ENCODE data around the gene VTCN1.
"Not testable (repeated sequence)": the region's sequence is repeated elsewhere in the genome, so short reads cannot be mapped to it uniquely, and the experiment has no call there.

The VTCN1 gene

DNA sequence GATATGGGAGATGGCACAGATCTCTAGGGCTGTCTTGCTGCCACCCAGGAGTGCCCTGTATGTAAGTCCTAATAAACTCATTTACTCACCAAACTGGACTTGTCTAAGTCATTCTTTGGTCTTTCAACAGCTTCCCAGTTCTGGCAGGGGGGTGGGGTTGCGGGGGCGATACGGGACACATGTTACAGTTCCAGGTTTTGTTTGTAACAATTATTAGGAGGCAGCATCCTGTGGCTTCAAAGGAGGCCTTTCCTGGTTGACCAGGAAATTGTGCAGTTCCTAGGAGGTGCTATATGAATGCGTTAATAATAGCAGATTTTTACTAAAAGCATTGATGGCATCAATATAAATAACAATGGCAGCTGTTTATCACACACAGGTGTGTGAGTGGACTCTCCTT lies 46.5 kb downstream of the VTCN1 start:
- no peak for DNase-seq (ENCODE audit: low read depth)

DNA sequence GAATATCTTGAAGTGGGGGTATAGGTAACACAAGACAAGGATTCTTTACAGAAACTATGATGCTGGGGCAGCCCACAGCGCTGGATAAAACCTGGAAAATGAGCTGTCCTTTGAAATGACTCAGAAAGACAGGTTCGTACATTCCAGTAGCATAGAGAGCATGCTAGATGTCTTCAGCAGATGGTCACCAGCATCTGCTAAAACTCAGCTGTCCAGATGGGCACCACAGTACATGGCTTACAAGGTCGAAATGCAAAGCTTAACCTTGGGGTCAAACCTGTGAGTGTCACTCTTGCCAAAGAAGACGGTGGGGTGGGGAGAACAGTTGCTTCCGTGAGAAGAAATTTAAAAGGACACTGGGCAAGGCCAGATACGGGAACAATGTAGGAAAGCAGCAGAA lies 47.9 kb downstream of the VTCN1 start:
- DNase-seq (ENCODE audit: low read depth), result no peak

DNA sequence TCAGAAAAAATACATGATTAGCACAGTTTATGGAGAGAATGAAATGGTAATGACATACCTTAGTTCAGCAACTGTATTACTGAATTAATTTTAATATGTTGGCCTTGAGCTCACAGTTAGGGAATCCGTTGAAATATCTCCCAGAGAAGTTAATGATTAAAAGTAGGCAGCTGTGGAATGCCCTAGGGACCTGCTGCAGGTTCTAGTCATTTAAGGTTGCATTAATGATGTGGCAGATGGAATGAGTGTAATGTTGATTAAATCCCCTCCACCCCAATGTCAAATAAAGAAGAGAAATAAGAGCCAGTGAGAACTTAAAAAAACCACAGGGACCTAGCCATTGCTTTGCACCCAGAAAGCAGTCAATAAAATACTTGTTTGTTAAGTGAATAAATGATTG lies 48.8 kb downstream of the VTCN1 start:
- DNase-seq (ENCODE audit: low read depth), result no peak

DNA sequence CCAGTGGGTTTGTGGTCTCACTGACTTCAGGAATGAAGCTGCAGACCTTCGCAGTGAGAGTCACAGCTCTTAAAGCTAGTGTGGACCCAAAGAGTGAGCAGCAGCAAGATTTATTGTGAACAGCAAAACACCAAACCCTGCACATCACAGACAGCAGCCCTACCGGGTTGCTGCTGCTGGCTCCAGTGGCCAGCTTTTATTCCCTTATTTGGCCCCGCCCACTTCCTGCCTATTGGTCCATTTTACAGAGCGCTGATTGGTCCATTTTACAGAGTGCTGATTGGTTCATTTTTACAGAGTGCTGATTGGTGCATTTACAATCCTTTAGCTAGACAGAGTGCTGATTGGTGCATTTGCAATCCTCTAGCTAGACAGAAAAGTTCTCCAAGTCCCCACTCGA lies 59.4 kb downstream of the VTCN1 start:
- not testable (repeated sequence) for DNase-seq (ENCODE audit: low read depth)

DNA sequence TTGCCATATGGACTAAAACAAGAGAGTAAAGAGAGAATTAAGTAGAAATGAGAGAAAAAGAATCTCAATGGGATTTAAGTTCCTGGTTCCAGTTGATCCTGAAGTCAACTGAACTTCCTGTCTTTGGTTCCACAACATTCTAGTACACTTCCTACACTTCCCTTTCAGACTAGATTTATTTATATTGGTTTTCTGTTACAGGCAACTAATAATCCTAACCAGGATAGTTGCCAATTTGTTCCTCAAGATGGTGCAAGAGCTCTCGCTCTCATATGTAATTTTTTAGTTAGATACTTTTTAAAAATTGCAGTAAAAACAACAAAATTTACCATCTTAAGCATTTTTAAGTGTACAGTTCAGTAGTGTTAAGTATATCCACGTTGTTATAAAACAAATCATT lies 60.4 kb downstream of the VTCN1 start:
- DNase-seq (ENCODE audit: low read depth), result no peak

DNA sequence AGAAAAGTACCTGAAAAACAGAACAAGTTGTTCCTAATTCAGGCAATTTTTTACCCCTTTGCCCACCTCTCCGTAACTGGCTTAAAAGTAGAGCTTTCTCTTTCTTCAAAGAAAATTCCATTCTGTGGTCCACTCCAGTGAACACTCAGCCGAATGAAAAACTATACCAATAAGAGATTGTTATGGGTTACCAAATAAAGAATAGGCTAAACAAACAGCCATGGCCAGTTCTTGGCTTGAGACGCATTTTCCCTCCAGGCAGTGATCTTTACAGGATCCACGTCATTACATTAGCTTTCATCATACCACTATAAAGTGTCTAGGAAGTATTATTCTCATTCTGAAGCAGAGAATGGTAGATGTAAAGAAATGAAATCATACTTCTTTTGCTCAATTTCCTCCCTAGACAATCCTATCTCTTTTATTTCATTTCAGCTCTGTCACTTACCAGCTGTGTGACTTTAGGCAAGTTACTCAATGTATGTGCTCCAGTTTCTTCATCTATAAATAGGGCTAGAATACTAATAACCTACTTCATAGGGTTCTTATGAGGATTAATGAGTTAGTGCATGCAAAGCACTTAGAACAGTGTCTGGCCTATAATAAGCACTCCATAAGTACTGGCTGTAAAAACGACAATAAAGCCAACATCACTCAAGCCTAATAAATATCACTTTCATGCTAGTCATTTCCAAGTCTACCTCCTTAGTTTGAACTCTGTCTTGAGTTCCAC lies 62.7 kb downstream of the VTCN1 start:
- no peak for DNase-seq (ENCODE audit: low read depth)

DNA sequence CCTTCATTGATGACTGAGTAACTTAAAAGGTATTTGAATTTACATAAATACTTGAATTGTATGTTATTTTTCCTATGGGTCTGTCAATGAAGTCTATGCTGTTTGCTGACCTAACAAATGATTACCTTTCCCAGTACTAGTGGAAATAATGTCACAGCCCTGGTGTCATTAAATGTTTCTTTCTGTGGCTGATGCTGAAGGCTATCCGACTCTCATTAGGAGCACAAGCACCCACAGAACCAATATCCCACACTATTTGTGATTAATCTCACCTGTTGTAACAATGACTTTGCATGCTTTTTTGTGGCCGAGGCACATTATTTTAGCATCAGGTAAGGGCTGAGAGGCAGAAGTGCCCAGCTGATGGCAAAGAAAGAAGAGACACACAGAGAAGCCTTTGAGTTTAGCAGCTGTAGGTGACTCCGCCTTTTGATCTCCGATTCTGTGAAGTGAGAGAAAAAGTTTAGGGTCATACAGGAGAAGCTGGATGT lies 63.3 kb downstream of the VTCN1 start:
- no peak for DNase-seq (ENCODE audit: low read depth)

DNA sequence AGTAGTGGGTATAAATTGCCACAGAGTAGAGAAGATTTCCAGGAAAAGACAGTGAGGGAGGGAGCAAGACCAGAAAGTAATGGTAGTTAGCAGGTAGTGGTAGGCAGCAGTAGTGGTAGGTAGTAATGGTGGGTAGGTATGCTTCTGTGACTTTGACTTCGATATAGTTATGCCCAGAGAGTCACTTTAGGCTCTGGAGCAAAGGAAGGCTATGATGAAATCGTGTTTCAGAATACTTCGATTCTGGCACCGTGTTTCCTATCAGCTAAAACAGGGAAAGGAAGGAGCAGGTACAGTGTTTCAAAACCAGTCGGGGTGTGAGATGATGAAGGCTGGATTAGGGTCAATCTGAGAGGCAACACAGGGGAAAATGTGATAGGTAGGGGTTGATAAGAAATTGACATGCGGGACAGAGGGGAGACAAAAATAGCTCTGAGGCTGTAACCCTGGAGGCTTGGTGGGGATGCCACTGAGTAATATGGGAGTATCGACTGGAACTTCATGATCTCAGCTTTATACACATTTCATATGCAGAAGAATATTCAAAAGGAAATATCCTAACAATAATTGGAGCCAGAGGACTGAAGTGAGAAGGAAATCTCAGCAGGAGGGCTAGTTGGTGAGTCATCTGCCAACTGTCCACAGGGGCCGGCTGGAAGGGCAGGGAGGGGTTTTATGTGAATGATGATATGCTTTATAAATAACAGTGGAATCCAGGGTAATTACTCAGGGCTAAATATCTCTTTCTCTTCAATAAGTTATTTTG lies 64.0 kb downstream of the VTCN1 start:
- no peak for DNase-seq (ENCODE audit: low read depth)

DNA sequence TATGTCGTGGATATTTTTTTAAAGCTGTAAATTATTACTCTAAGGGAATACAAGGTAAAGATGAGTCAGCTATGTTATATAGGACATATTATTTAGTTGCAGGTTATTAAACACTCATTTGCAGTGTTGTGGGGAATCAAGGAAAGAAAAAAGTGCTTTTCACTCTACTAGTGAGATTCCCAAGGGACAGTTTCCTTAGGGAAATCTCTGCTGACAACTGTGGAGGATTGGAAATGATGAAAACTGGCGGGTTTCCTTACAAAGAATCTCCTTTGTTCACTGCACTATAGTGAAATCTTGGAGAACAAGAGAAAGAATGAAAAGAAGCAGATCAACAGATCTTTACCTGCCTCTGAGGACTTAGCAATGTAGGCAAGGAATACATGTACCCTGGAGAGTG lies 64.7 kb downstream of the VTCN1 start:
- DNase-seq (ENCODE audit: low read depth), result no peak

DNA sequence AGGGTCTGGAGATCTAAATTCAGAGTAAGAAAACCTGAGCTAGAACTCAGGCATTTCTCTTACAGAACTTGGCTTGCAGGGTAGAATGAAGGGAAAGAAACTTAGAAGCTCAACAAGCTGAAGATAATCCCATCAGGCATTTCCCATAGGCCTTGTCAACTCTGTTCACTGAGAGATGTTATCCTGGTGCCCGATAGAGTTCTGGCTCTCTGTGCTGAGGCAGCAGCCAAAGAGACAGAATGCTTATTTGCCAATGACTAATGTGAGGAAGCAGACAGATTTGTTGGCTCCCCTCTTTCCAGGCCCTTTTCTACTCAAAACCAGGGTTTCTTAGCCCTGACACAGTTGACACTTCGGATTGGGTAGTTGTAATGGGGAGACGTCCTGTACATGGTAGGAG lies 66.9 kb downstream of the VTCN1 start:
- DNase-seq (ENCODE audit: low read depth), result no peak

DNA sequence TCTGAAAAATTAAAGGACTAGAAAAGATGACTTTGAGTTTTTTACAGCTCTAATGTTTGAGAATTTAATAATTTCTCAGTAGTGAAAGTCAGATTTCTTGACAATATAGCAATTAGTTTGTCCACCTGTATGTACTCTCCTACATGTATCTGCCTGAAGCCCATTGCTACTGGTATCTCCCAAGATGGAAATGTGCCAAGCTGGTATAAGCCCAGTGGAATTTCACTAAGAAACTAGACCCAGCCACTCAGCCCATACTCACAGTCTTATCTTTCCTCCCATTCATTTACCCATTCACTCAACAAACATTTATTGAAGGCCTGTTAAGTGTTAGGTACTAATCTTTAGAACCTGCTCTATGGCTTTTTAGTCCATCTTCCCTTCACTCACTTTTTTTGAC lies 67.6 kb downstream of the VTCN1 start:
- no peak for DNase-seq (ENCODE audit: low read depth)

DNA sequence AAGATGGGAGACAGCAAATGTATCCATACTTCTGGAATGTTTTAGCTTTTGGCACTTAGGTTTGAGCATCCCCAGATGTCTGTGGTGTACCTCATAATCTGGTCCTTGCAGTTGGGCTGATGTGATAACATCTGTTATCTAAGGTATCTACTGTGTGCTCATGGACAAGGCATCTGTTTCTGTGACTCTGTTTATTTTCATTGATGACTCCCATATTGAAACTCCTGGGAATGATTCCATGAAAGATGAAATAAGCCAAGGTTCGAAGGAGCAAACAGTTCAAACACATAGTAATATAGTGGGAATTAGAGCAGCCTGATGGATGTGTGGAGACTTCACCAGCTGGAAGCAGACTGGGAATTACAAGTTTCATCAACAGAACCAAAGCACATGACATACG lies 68.5 kb downstream of the VTCN1 start:
- no peak for DNase-seq (ENCODE audit: low read depth)

DNA sequence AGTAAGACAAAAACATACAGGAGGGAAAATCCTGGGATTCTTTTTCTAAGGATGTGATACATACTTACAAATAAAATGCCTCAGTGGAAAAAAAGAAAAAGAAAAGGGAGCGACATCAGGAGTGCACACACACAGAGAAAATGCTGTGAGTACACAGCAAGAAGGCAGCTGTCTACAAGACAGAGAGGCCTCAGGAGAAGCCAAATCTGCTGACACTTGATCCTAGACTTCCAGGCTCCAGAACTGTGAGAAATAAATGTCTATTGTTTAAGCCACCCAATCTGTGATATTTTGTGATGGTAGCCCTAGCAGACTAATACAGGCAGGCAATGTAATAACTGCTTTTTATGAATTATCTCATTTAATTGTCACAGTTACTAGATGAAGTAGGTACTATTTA lies 72.2 kb downstream of the VTCN1 start:
- DNase-seq (ENCODE audit: low read depth), result no peak

DNA sequence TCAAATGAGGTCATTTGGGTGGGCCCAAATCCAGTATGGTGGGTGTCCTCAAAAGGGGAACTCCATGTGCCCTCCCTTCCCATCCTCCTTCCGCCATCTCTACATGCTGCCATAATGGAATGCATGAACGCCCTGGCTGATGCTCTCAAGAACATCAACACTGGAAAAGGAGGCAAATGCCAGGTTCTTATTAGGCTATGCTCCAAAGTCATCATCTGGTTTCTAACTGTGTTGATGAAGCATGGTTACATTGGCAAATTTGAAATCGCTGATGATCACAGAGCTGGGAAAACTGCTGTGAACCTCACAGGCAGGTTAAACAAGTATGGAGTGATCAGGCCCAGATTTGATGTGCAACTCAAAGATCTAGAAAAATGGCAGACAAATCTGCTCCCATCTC lies 72.6 kb downstream of the VTCN1 start:
- no peak for DNase-seq (ENCODE audit: low read depth)

DNA sequence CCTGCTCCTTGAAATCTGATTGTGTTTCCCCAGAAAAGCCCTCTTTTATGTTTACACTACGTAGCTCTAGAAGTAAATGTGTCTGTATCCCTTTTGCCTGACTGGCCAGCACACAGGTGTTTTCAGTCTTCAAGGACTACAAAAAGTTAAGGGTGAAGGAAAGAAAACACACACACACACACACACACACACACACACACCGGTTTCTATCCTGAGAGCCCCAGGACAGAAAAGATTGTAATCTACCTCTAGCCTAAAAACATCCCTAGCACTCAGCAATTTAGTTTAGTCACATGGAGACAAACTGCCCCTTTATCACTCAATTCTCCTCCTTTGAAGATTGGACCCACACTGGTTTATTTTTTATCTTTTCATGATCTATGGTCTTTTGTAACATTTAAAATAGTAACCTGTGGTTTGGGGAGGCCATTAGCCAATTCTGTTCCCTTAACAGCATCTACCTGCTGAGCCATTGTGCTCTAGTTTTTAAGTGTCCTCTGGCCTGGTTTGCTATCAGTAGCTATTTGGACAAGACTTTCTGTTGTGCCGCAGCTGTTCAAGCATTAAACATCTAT lies 73.4 kb downstream of the VTCN1 start:
- no peak for DNase-seq (ENCODE audit: low read depth)

DNA sequence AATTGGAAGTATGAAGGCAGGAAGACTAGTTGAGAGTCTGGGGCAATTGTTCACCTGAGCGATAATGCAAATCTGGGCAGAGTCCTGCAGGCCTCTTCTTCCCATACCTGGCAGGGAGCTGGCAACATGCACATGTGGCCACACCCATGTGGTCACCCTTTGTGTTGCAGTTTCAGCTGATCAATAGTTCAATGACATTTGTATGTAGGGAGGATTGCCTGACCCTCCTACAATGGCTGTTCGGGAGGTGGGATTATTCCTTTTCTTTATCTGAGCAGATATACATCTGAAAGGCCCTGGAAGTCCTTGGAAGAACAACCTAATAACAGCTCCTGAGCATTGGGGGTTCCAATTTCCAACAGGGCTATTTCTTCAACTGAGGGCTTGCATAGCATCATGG lies 74.0 kb downstream of the VTCN1 start:
- no peak for DNase-seq (ENCODE audit: low read depth)

DNA sequence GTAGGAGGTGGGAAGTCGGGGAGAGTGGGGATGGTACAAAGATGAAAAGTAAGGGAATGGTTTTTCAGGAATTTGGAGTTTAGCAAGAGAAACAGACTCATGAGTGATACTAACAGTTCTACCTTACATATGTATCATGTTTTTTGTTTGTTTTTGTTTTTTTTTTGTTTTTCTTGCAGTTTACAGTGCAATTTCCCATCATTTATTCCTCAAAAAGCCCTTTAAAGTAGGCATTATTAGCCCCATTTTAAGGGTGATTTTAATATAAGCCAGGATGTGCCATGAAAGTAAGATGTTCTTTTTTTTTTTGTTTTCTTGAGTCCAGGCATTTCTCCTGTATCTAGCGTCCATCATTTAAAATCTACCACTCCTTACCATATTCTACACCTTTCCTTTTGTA lies 75.4 kb downstream of the VTCN1 start:
- DNase-seq (ENCODE audit: low read depth), result no peak

DNA sequence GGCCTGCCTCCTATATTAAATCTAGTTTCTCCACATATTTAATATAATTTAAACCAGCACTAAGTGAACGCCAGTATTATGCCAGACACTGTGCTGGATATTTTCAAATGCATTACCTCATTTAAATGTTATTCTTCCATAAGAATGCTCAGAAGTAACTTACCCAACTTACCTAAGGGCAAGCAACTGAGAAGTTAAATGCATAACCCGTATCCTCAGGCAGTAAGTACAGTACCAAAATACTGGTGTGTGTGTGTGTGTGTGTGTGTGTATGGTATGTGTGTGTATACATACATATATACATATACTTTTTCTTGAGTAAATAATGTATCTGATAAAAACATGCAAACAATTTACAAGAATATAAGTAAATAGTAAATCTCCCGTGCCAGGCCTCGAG lies 80.2 kb downstream of the VTCN1 start:
- DNase-seq (ENCODE audit: low read depth), result no peak

DNA sequence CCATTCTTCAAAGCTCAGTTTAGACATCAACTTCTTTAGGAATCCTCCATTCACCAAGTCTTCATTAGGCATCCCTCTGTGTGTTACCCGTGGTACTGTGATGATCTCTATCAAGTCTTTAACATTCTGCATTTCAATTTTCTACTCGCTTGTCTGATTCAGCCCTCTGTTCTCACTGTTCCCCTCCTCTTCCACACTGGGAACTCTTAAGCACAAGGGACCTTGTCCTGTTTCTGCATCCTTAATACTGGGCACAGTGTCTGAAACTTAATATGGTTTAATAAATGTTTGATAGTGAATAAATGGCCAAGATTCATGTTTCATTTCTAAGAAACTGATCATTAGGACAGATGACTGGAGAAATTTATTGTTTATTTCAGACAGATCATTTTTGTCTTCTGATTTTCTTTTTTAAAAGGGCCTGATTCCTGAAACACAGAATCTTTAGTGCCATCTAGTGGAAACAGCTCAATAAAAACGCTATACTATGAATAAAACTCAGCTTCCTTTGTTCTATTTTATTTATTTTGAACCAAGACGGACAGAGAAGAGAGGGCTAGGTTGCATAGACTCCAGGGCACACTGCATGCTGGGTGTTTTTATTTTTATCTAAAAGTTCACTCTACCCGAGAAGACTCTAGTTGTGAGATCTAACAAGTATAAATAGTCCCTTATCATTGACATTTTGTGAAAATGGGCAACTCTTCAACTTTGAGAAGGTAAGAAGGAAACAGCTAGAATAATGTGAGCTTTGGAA lies 82.2 kb downstream of the VTCN1 start:
- no peak for DNase-seq (ENCODE audit: low read depth)

DNA sequence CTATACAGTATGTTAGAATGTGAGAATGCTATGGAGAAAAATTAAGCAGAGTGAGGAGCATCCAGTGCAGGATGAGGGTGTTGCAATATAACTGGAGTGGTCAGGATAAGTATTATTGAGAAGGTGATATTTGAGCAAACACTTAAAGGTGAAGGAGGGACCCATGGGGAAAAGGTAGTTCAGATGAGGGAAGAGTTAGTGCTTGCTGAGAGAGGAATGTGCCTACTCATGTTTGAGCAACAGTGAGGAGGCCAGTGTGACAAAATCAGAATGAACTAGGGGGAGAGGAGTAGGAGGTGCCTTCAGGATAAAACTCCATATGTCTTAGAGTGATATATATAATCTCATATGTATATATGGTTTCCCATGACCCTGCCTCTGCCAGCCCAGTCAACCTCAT lies 82.9 kb downstream of the VTCN1 start:
- DNase-seq (ENCODE audit: low read depth), result no peak

DNA sequence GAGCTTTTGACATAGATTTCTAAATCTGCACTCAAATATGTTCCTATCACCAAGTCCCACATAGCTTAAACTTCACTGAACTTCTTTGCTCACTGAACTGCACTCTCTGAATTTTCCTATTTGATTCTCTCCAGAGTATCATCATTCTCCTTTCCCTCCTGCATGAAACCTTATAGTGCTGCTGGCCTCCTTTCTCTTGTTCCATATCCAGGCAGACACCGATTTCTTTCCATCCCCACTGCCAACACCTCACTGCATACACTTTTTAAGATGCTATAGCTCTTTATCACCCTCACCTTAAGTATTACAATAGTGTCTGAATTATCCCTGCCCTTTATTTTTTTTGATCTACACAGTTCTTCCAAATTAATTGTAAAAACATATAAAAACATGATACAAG lies 86.1 kb downstream of the VTCN1 start:
- DNase-seq (ENCODE audit: low read depth), result no peak

DNA sequence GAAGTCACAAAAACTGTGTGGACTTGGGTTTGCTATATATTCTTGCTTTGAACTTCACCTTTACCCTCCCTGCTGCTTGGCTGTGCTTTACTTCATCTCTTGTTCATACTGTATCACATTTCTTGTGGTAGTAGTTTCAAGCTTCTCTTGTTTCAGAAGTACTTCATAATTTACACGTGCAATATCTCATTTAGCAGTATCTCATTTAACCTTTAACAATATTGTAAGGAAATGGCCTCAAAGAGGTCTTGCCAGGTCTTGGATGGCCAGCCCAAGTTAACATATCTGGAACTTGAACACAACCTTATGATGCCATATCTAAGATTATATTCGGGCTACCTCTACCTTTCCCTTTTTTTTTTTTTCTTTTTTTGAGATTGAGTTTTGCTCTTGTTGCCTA lies 87.5 kb downstream of the VTCN1 start:
- DNase-seq (ENCODE audit: low read depth), result no peak
